ENCODE data around the gene BET1L. TPM values are rescaled to one million over a fixed set of nuclear protein-coding genes. Genes with fewer than 3 reads are reported as not detected.

BET1L gene, protein sequence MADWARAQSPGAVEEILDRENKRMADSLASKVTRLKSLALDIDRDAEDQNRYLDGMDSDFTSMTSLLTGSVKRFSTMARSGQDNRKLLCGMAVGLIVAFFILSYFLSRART
- total RNA-seq: 32.9 and 33.6 TPM in 2 replicates

DNA sequence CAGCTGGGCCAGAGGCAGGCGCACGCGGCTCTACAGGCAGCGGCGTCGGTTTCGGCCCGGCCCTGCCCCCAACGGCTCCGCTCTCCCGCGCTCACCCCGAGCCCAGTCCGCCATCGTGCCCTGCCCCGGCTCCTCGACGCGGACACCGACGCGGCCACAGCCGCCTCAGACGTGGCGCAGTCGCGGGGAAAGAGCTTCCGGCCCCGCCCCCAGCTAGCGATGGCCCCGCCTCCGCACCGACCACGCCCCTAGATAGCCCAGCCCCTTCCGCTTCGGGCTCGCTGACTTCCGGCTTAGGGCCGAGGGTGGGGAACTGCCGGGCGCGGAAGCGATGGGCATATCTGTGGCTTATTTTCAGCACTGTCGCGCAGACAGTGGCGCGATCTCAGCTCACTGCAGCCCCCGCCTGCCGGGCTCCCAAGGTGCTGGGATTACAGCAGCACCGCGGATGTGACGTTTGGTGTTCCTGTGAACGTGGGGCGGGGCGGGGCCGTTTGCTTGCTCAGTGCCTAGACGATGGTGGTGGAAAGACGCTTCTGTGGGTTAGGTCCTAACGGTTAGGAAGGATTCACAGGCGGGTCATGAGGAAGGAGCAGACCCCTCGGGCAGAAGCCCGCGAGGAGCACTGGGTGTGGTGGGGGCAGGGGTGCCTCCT is at the start of gene BET1L, which contains the start of gene RIC8A:
Gene BET1L (minus strand): TSS at position 192 of the 655 bp plus-strand sequence. CDS start 78 bp downstream, at position 114.
Gene RIC8A (plus strand): TSS at position 501 of the 655 bp plus-strand sequence. CDS start 1,147 bp downstream, outside the sequence.

DNA sequence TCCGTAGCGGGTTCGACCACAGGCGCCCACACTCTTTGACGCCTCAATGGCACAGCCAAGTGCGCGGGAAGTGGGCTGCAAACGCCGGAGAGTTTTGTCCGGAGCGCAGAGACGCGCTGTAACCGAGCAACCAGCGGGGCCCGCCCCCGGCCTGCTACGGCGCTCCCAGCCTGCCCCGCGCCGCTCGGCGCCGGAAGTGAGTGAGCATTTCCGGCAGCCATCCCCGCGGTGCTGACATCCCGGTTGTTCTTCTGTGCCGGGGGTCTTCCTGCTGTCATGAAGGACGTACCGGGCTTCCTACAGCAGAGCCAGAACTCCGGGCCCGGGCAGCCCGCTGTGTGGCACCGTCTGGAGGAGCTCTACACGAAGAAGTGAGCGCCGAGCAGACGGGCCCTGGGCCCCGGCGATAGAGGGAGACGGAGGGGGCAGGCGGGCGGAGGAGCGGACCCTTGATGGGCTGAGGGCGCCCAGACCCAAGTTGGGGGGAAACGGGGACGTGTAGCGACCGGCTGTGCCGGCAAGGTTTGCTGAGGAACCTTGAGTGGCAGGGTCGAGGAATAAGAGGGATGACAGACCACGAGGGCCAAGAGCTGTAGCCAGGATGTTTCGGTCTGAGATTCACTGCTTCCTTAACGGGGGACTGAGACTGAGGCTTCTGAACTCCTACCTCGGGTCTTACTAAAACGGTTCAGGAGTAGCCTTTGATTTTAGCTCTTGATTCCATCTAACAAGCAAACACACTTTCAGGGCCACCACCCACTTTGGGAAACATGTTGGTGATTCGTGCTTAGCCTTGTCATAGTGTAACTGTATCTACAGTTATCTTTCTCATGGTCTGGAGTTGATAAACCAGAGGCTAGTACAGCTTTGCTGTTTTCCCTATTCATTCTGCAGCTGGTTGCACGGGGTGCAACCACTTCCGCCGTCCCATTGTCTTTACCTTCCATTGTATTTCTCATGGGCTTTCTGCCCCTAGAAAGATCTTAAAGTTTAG is 29.9 kb upstream of the BET1L start, which contains the start of gene PSMD13:
Gene PSMD13 (plus strand): TSS at position 203 of the 994 bp plus-strand sequence. CDS start 74 bp downstream, at position 277.

DNA sequence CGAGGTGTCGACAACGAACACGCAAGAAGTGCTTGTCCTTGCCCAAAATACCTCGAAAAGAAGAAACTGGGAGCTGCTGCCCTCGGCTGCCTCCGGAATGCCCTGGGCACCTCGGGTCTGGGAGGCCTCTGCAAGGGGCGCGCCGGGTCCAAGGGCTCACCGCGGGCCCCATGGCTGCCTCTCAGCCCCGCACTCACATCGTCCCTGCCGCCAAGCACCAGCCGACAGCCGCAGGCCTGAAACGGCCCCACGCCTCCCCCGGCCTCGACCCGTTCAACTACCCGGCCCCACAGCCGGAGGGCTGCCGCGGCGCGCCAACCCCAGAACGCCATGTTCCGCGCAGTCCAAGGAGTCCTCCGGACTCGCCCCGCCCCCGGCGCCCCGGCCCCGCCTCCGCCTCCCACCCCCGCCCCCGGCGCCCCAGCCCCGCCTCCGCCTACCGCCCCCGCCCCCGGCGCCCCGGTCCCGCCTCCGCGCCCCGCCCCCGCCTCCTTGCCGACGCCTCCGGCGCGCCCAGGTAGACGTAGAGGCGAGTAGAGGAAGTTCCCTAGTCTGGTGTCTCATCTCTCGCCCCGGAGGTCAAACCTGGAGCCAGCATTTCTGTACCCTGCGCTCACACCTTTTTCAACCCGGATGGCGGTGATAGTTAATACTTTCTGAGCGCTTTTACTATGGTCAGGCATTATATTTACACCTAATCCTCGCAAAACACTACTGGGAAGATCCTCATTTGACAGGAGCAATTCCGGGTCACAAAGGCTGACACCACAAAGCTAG is 29.0 kb upstream of the BET1L start, which contains the start of gene SIRT3:
Gene SIRT3 (minus strand): TSS at position 346 of the 777 bp plus-strand sequence. CDS start 14 bp downstream, at position 332.

DNA sequence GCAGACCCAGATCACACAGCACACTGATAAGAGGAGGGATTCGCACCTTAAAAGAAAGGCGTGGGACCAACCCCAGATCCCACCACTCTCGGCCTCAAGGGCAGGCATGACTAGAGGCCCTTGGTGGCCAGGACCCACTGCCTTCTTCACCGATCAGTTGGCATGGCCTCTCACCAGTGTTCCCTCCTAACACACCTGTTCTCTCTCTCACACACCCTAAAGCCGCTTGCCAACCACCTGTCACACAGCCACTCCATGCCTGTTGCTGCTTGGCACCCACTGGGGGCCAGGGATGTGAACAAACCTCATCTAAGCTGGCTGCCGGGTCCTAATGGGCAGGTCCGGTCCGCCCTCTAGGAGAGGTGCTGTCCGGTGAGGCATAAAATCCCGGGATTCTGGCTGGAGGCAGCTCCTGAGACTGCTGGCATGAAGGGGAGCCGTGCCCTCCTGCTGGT is 14.5 kb downstream of the BET1L start, which contains the start of gene SCGB1C1:
Gene SCGB1C1 (plus strand): TSS at position 405 of the 455 bp plus-strand sequence. CDS start 22 bp downstream, at position 427.

Other genes with a start within 250 kb of the BET1L start
- not detected in 2 replicates for gene SCGB1C1, start 14.3 kb downstream of the BET1L start, total RNA-seq
- 102 and 127 TPM in 2 replicates for gene RIC8A, start 309 bp upstream of the BET1L start, total RNA-seq
- gene SIRT3, start 28.9 kb upstream of the BET1L start, total RNA-seq: 12.8 and 14.6 TPM in 2 replicates
- 126 and 140 TPM in 2 replicates for gene PSMD13, start 29.6 kb upstream of the BET1L start, total RNA-seq
- not detected in 2 replicates for gene NLRP6, start 71.0 kb upstream of the BET1L start, total RNA-seq
- gene PGGHG, start 81.7 kb upstream of the BET1L start, total RNA-seq: 6.1 and 6.4 TPM in 2 replicates
- gene IFITM5, start 92.1 kb upstream of the BET1L start, total RNA-seq: not detected in 2 replicates
- gene IFITM2, start 100.4 kb upstream of the BET1L start, total RNA-seq: 317 and 338 TPM in 2 replicates
- gene IFITM1, start 106.6 kb upstream of the BET1L start, total RNA-seq: 72.5 and 82.9 TPM in 2 replicates
- gene IFITM3, start 113.5 kb upstream of the BET1L start, total RNA-seq: 256 and 282 TPM in 2 replicates
- gene B4GALNT4, start 162.1 kb upstream of the BET1L start, total RNA-seq: 4.7 and 10.7 TPM in 2 replicates
- gene PKP3, start 186.8 kb upstream of the BET1L start, total RNA-seq: 1.9 and 2.0 TPM in 2 replicates
- 25.1 and 29.9 TPM in 2 replicates for gene SIGIRR, start 207.6 kb upstream of the BET1L start, total RNA-seq
- under 0.01 TPM in 1 of 2 replicates, not detected in the other for gene ANO9, start 234.6 kb upstream of the BET1L start, total RNA-seq
- gene PTDSS2, start 242.9 kb upstream of the BET1L start, total RNA-seq: 32.4 and 33.9 TPM in 2 replicates

Data from bronchus fibroblast of lung (primary cell).